Measurements from ENCODE around the gene STK24.

STK24 gene

GRCh38 chr13:98549728-98550317 lies 27.1 kb downstream of the STK24 start:
- DNase-seq: no peak

- no peak for DNase-seq
Measured at GRCh38 chr13:98549006-98549727, 27.7 kb downstream of the STK24 start.

GRCh38 chr13:98548230-98548629 lies 28.7 kb downstream of the STK24 start:
- DNase-seq: no peak

- DNase-seq: no peak
Measured at GRCh38 chr13:98547455-98547854, 29.5 kb downstream of the STK24 start.

- DNase-seq: no peak
Measured at GRCh38 chr13:98546402-98546801, 30.5 kb downstream of the STK24 start.

- DNase-seq: no peak
Measured at GRCh38 chr13:98544104-98544710, 32.7 kb downstream of the STK24 start.

GRCh38 chr13:98543378-98544103 lies 33.4 kb downstream of the STK24 start:
- no peak for DNase-seq

GRCh38 chr13:98542568-98543377 lies 34.1 kb downstream of the STK24 start:
- DNase-seq: no peak

GRCh38 chr13:98541701-98542203 lies 35.2 kb downstream of the STK24 start:
- DNase-seq: no peak

- no peak for DNase-seq
Measured at GRCh38 chr13:98541191-98541590, 35.7 kb downstream of the STK24 start.

- no peak for DNase-seq
Measured at GRCh38 chr13:98540476-98540875, 36.4 kb downstream of the STK24 start.

- DNase-seq: peak; percentile 2
Measured at GRCh38 chr13:98539666-98540065, 37.2 kb downstream of the STK24 start.

GRCh38 chr13:98538876-98539275 lies 38.0 kb downstream of the STK24 start:
- no peak for DNase-seq

GRCh38 chr13:98537740-98538139 lies 39.2 kb downstream of the STK24 start:
- DNase-seq: no peak

- no peak for DNase-seq
Measured at GRCh38 chr13:98537306-98537705, 39.6 kb downstream of the STK24 start.

GRCh38 chr13:98536729-98537128 lies 40.2 kb downstream of the STK24 start:
- no peak for DNase-seq

- DNase-seq: no peak
Measured at GRCh38 chr13:98535501-98536354, 41.2 kb downstream of the STK24 start.

- no peak for DNase-seq
Measured at GRCh38 chr13:98534821-98535220, 42.1 kb downstream of the STK24 start.

- no peak for DNase-seq
Measured at GRCh38 chr13:98533912-98534311, 43.0 kb downstream of the STK24 start.

GRCh38 chr13:98532254-98532653 lies 44.7 kb downstream of the STK24 start:
- no peak for DNase-seq

- DNase-seq: no peak
Measured at GRCh38 chr13:98530217-98530616, 46.7 kb downstream of the STK24 start.

GRCh38 chr13:98529171-98529570 lies 47.7 kb downstream of the STK24 start:
- no peak for DNase-seq

Data from NCI-H2029 treated with DMSO at 0.1 percent for 48 hours (cell line).